H9 (cell line): ENCODE measurements around the gene FHIT. TPM values are rescaled to one million over a fixed set of nuclear protein-coding genes. Genes with fewer than 3 reads are reported as not detected.

Experiments used
- DNase-seq: peaks from one replicate; pipeline ENCODE4 v3.0.0-alpha.2; 2017
- H2AFZ ChIP-seq: one replicate; pipeline ENCODE4 v1.6.1; 2013; ENCODE audit warnings: mild to moderate bottlenecking, low read length, control low read depth, moderate library complexity
- H2AK5ac ChIP-seq: 2 replicates; pipeline ENCODE4 v1.6.1; 2013; ENCODE audit warnings: low read length, control low read depth, mixed read lengths; ENCODE audit not compliant: insufficient read length
- H2BK120ac ChIP-seq: one replicate; pipeline ENCODE4 v1.6.1; 2013; ENCODE audit warnings: low read depth, mild to moderate bottlenecking, low read length, control low read depth, inconsistent platforms; ENCODE audit not compliant: poor library complexity, severe bottlenecking
- H2BK12ac ChIP-seq: 2 replicates; pipeline ENCODE4 v1.6.1; 2013; ENCODE audit warnings: low read length, control low read depth, mixed read lengths, low read depth; ENCODE audit not compliant: insufficient read length
- H2BK15ac ChIP-seq: 2 replicates; pipeline ENCODE4 v1.6.1; 2013; ENCODE audit warnings: low read depth, low read length, control low read depth
- H2BK20ac ChIP-seq: one replicate; pipeline ENCODE4 v1.6.1; 2013; ENCODE audit warnings: low read depth, mild to moderate bottlenecking, low read length, control low read depth, inconsistent platforms; ENCODE audit not compliant: poor library complexity, severe bottlenecking
- H2BK5ac ChIP-seq: 2 replicates; pipeline ENCODE4 v1.6.1; 2013; ENCODE audit warnings: low read length, control low read depth, mixed read lengths; ENCODE audit not compliant: insufficient read length
- H3K14ac ChIP-seq: 2 replicates; pipeline ENCODE4 v1.6.1; 2013; ENCODE audit warnings: low read length, control low read depth; ENCODE audit not compliant: insufficient read depth
- H3K18ac ChIP-seq: 2 replicates; pipeline ENCODE4 v1.6.1; 2013; ENCODE audit warnings: low read depth, mild to moderate bottlenecking, mixed read lengths, low read length, control low read depth; ENCODE audit not compliant: insufficient read length
- H3K23ac ChIP-seq: 2 replicates; pipeline ENCODE4 v1.6.1; 2013; ENCODE audit warnings: low read length, control low read depth, mixed read lengths, low read depth; ENCODE audit not compliant: insufficient read length
- H3K23me2 ChIP-seq: 2 replicates; pipeline ENCODE4 v1.6.1; 2013; ENCODE audit warnings: low read depth, mild to moderate bottlenecking, mixed read lengths, low read length, control low read depth; ENCODE audit not compliant: insufficient read length, poor library complexity, severe bottlenecking
- H3K27ac ChIP-seq: 2 replicates; pipeline ENCODE4 v1.5.1; 2013; ENCODE audit warnings: low read length, control low read depth, mixed read lengths, low read depth; ENCODE audit not compliant: insufficient read length
- H3K27me3 ChIP-seq: 2 replicates; pipeline ENCODE4 v1.6.1; 2013; ENCODE audit warnings: low read length, control low read depth, inconsistent platforms; ENCODE audit not compliant: insufficient read depth
- H3K4ac ChIP-seq: 2 replicates; pipeline ENCODE4 v1.6.1; 2013; ENCODE audit warnings: low read depth, mild to moderate bottlenecking, control low read depth, inconsistent platforms, low read length, moderate library complexity
- H3K4me1 ChIP-seq: 2 replicates; pipeline ENCODE4 v1.6.1; 2013; ENCODE audit warnings: low read length, control low read depth, inconsistent platforms; ENCODE audit not compliant: insufficient read depth
- H3K4me2 ChIP-seq: 2 replicates; pipeline ENCODE4 v1.6.1; 2013; ENCODE audit warnings: low read length, control low read depth, mixed read lengths; ENCODE audit not compliant: insufficient read length, insufficient read depth
- H3K56ac ChIP-seq: 2 replicates; pipeline ENCODE4 v1.6.1; 2013; ENCODE audit warnings: low read depth, mild to moderate bottlenecking, mixed read lengths, low read length, control low read depth; ENCODE audit not compliant: insufficient read length
- H3K79me1 ChIP-seq: 2 replicates; pipeline ENCODE4 v1.6.1; 2013; ENCODE audit warnings: low read depth, mild to moderate bottlenecking, moderate library complexity, low read length, control low read depth, inconsistent platforms; ENCODE audit not compliant: insufficient read depth, poor library complexity, severe bottlenecking
- H3K79me2 ChIP-seq: 2 replicates; pipeline ENCODE4 v1.6.1; 2013; ENCODE audit warnings: low read length, control low read depth, inconsistent platforms; ENCODE audit not compliant: insufficient read depth
- H3K9ac ChIP-seq: 2 replicates; pipeline ENCODE4 v1.6.1; 2013; ENCODE audit warnings: low read length, control low read depth, mixed read lengths; ENCODE audit not compliant: insufficient read length; ENCODE audit errors: extremely low read depth
- H3K9me3 ChIP-seq: one replicate; pipeline ENCODE4 v1.6.1; 2013; ENCODE audit warnings: low read depth, low read length, inconsistent platforms; ENCODE audit not compliant: control insufficient read depth
- H3T11ph ChIP-seq: one replicate; pipeline ENCODE4 v1.6.1; 2013; ENCODE audit warnings: mild to moderate bottlenecking, low read length, control low read depth, inconsistent platforms
- H4K20me1 ChIP-seq: one replicate; pipeline ENCODE4 v1.6.1; 2013; ENCODE audit not compliant: control insufficient read depth, insufficient read length, insufficient read depth
- H4K5ac ChIP-seq: 2 replicates; pipeline ENCODE4 v1.6.1; 2013; ENCODE audit warnings: low read depth, mild to moderate bottlenecking, mixed read lengths, low read length, control low read depth; ENCODE audit not compliant: insufficient read length
- H4K8ac ChIP-seq: replicated peaks from 2 replicates; pipeline ENCODE4 v1.6.1; 2013; ENCODE audit warnings: low read length, control low read depth, mixed read lengths, low read depth; ENCODE audit not compliant: insufficient read length
- H4K91ac ChIP-seq: 2 replicates; pipeline ENCODE4 v1.6.1; 2013; ENCODE audit warnings: low read depth, mild to moderate bottlenecking, moderate library complexity, mixed read lengths, low read length, control low read depth; ENCODE audit not compliant: insufficient read length
- H3K27ac Mint-ChIP-seq, 3 experiments: 2 replicates in 2 of 3; 3 replicates in 1 of 3; pipeline ENCODE4 v1.8.0; 2020 to 2021; ENCODE audit warnings: mixed read lengths in 3 of 3, mild to moderate bottlenecking in 1 of 3, moderate library complexity in 1 of 3
- H3K27me3 Mint-ChIP-seq: 2 replicates; pipeline ENCODE4 v1.8.0; 2021; ENCODE audit warnings: low read depth, mild to moderate bottlenecking, moderate library complexity, mixed read lengths
- H3K36me3 Mint-ChIP-seq, 3 experiments: 2 replicates in 2 of 3; 3 replicates in 1 of 3; pipeline ENCODE4 v1.8.0; 2020 to 2021; ENCODE audit warnings: low read depth in 3 of 3, mixed read lengths in 3 of 3; ENCODE audit not compliant: insufficient read depth in 1 of 3
- H3K4me1 Mint-ChIP-seq, 2 experiments: 2 replicates each; pipeline ENCODE4 v1.8.0; 2020; ENCODE audit warnings: mixed read lengths in 2 of 2
- H3K4me3 Mint-ChIP-seq, 2 experiments: 2 replicates in 1 of 2; 3 replicates in 1 of 2; pipeline ENCODE4 v1.8.0; 2020 to 2021; ENCODE audit warnings: mild to moderate bottlenecking in 2 of 2, mixed read lengths in 2 of 2, moderate library complexity in 1 of 2
- H3K9me3 Mint-ChIP-seq, 2 experiments: 2 replicates in 1 of 2; 3 replicates in 1 of 2; pipeline ENCODE4 v1.8.0; 2020; ENCODE audit warnings: mild to moderate bottlenecking in 2 of 2, mixed read lengths in 2 of 2, moderate library complexity in 1 of 2
- CTCF ChIP-seq: fragments of 200-600 bp; sonication (generic); conservative IDR thresholded peaks from 3 replicates; pipeline ENCODE4 v1.8.0; 2021; ENCODE audit warnings: antibody characterized with exemption, mild to moderate bottlenecking
- WGBS: extraction: QIAGEN DNeasy Blood & Tissue Kit; methylation state at CpG from one replicate; pipeline ENCODE4 v1.1.7; 2013; ENCODE audit warnings: missing lambda C conversion rate, low lambda C conversion rate, mixed read lengths; ENCODE audit not compliant: insufficient read length; ENCODE audit errors: extremely low coverage; 5-methylcytosine and 5-hydroxymethylcytosine counted together
- total RNA-seq: library from RNA; stranded (reverse); gene quantifications from 2 replicates; pipeline ENCODE4 v1.2.1, GENCODE V29; 2021

The FHIT gene
- total RNA-seq, 1 experiment from 2014 or later = 3.0 TPM

- Histone ChIP-seq H3T11ph (no peak overlapping the region), H2AK5ac (no peak overlapping the region), H4K20me1 (no peaks in the 10 kb centered on the region), H2BK12ac (no peak overlapping the region), H3K9me3 (no peaks in the 10 kb centered on the region), H2BK20ac (no peak overlapping the region), H3K79me2 (no peaks in the 10 kb centered on the region), H3K56ac (no peak overlapping the region), H3K27me3 (no peaks in the 10 kb centered on the region), H3K9ac (no peak overlapping the region), H3K4ac (no peak overlapping the region), H3K79me1 (no peaks in the 10 kb centered on the region), H3K23me2 (no peaks in the 10 kb centered on the region), H2BK5ac (no peak overlapping the region), H3K14ac (no peak overlapping the region), H2AFZ (no peak overlapping the region), H3K23ac (no peak overlapping the region), H2BK120ac (no peak overlapping the region), H3K4me1 (no peaks in the 10 kb centered on the region), H4K91ac (no peak overlapping the region), H4K8ac (no peak overlapping the region), H2BK15ac (no peak overlapping the region), H3K27ac (no peak overlapping the region), H3K4me2 (no peak overlapping the region), H4K5ac (no peak overlapping the region), H3K18ac (no peak overlapping the region)
- Mint-ChIP-seq H3K9me3 (0 out of 5 replicates have a peak, but pooled peaks cover 0 to 5% of the 10 kb centered on the region in 2 experiments), H3K4me3 (no peak overlapping the region), H3K27ac (no peak overlapping the region), H3K27me3 (no peaks in the 10 kb centered on the region), H3K36me3 (0 out of 7 replicates have a peak, but pooled peaks cover 0 to 4% (median 0%) of the 10 kb centered on the region in 3 experiments), H3K4me1 (peaks cover 9 to 11% of the 10 kb centered on the region in 2 experiments)
- no CpG with 5 or more reads among the region's 5 CpGs for WGBS
- no peak for DNase-seq
- TF ChIP-seq CTCF = no peak
Measured at GRCh38 chr3:60444898-60445437, 806.3 kb downstream of the FHIT start.
